Neural cell (in vitro differentiated cells): ENCODE results near the gene SEC63. TPM values are rescaled to one million over a fixed set of nuclear protein-coding genes. Genes with fewer than 3 reads are reported as not detected.

ENCODE experiments used
- H2AFZ ChIP-seq: fragments of 200-600, 300-800 bp; sonication (generic), shearing (Covaris generic); 2 replicates; pipeline ENCODE4 v1.6.0; 2014; ENCODE audit warnings: low read depth, mild to moderate bottlenecking, antibody characterized with exemption, low read length, moderate library complexity
- H3F3A ChIP-seq: fragments of 200-600 bp; shearing (Covaris generic); 2 replicates; pipeline ENCODE4 v1.6.1; 2016; ENCODE audit warnings: mild to moderate bottlenecking, moderate library complexity, mixed read lengths, antibody characterized with exemption, low read length; ENCODE audit not compliant: insufficient read depth, poor library complexity, severe bottlenecking
- H3K27ac ChIP-seq: fragments of 200-600, 300-800 bp; sonication (generic), shearing (Covaris generic); 2 replicates; pipeline ENCODE4 v1.5.1; 2014; ENCODE audit warnings: mild to moderate bottlenecking, low read length, moderate library complexity
- H3K27me3 ChIP-seq: fragments of 300-800, 200-600 bp; sonication (generic), shearing (Covaris generic); 2 replicates; pipeline ENCODE4 v1.6.0; 2014; ENCODE audit warnings: mild to moderate bottlenecking, low read depth, low read length, moderate library complexity; ENCODE audit not compliant: insufficient read depth
- H3K36me3 ChIP-seq: fragments of 300-800, 200-600 bp; sonication (generic), shearing (Covaris generic); 2 replicates; pipeline ENCODE4 v1.5.1; 2014; ENCODE audit warnings: mild to moderate bottlenecking, antibody characterized with exemption, low read length, moderate library complexity; ENCODE audit not compliant: insufficient read depth
- H3K4me2 ChIP-seq: fragments of 300-800, 200-600 bp; sonication (generic), shearing (Covaris generic); 2 replicates; pipeline ENCODE4 v1.6.0; 2014; ENCODE audit warnings: mild to moderate bottlenecking, low read length
- H3K4me3 ChIP-seq: fragments of 300-800, 200-600 bp; sonication (generic), shearing (Covaris generic); 2 replicates; pipeline ENCODE4 v1.5.1; 2014; ENCODE audit warnings: mild to moderate bottlenecking, low read length, moderate library complexity
- H3K79me2 ChIP-seq: fragments of 200-600 bp; shearing (Covaris generic); replicated peaks from 2 replicates; pipeline ENCODE4 v1.6.0; 2014; ENCODE audit warnings: mild to moderate bottlenecking, low read length, moderate library complexity; ENCODE audit not compliant: insufficient read depth
- H3K9ac ChIP-seq: fragments of 300-800, 200-600 bp; sonication (generic), shearing (Covaris generic); 2 replicates; pipeline ENCODE4 v1.6.1; 2016; ENCODE audit warnings: mild to moderate bottlenecking, low read length, mixed read lengths
- H3K9me2 ChIP-seq: fragments of 200-600 bp; shearing (Covaris generic); 2 replicates; pipeline ENCODE4 v1.6.1; 2016; ENCODE audit warnings: mild to moderate bottlenecking, low read length, mixed read lengths; ENCODE audit not compliant: insufficient read depth
- H3K9me3 ChIP-seq: fragments of 200-600, 300-800 bp; sonication (generic), shearing (Covaris generic); 2 replicates; pipeline ENCODE4 v1.6.1; 2016; ENCODE audit warnings: mild to moderate bottlenecking, mixed run types, low read length, moderate library complexity, mixed read lengths
- H4K20me1 ChIP-seq: fragments of 200-600 bp; shearing (Covaris generic); 2 replicates; pipeline ENCODE4 v1.6.1; 2016; ENCODE audit warnings: mild to moderate bottlenecking, mixed run types; ENCODE audit not compliant: insufficient read depth
- CTCF ChIP-seq: fragments of 450-650 bp; IDR thresholded peaks from 2 replicates; pipeline ENCODE4 v1.5.1; 2014; ENCODE audit warnings: antibody characterized with exemption, mild to moderate bottlenecking, moderate library complexity; ENCODE audit not compliant: poor library complexity, severe bottlenecking
- EP300 ChIP-seq: fragments of 450-650 bp; conservative IDR thresholded peaks from 2 replicates; pipeline ENCODE4 v1.6.1; 2014; ENCODE audit warnings: antibody characterized with exemption, mild to moderate bottlenecking, moderate library complexity; ENCODE audit not compliant: poor library complexity, severe bottlenecking
- EZH2 ChIP-seq: fragments of 200-600, 300-800 bp; shearing (Covaris generic), sonication (generic); IDR thresholded peaks from 2 replicates; pipeline ENCODE4 v1.6.1; 2014; ENCODE audit warnings: antibody characterized with exemption, low read length, borderline replicate concordance, mild to moderate bottlenecking; ENCODE audit not compliant: insufficient read depth, poor library complexity, severe bottlenecking
- MXI1 ChIP-seq: fragments of 450-650 bp; conservative IDR thresholded peaks from 2 replicates; pipeline ENCODE4 v1.6.1; 2014; ENCODE audit warnings: antibody characterized with exemption, mild to moderate bottlenecking; ENCODE audit not compliant: poor library complexity, severe bottlenecking
- POLR2AphosphoS5 ChIP-seq: IDR thresholded peaks from 2 replicates; pipeline ENCODE4 v1.6.1; 2012
- RAD21 ChIP-seq: fragments of 450-650 bp; conservative IDR thresholded peaks from 2 replicates; pipeline ENCODE4 v1.6.1; 2014; ENCODE audit warnings: antibody characterized with exemption, mild to moderate bottlenecking, moderate library complexity
- REST ChIP-seq: IDR thresholded peaks from 2 replicates; pipeline ENCODE4 v1.6.1; 2012; ENCODE audit warnings: borderline replicate concordance
- SMC3 ChIP-seq: fragments of 450-650 bp; conservative IDR thresholded peaks from 2 replicates; pipeline ENCODE4 v1.6.1; 2014; ENCODE audit warnings: antibody characterized with exemption, mild to moderate bottlenecking, moderate library complexity; ENCODE audit not compliant: poor library complexity
- TAF1 ChIP-seq: IDR thresholded peaks from 2 replicates; pipeline ENCODE4 v1.6.1; 2012; ENCODE audit warnings: low read depth
- polyA plus RNA-seq: library from polyadenylated mRNA; depleted of rRNA; stranded (reverse); fragments of >200 nt; gene quantifications from 2 replicates; pipeline ENCODE4 v1.2.3, GENCODE V29; 2014

The SEC63 gene
- polyA plus RNA-seq, 1 donor from 2014 or later, result 34.8 TPM

- no peaks in the 10 kb centered on the region for H3F3A ChIP-seq
- TF ChIP-seq EZH2 (no peak), MXI1 (no peak), POLR2AphosphoS5 (no peak), EP300 (no peak), CTCF (no peak), TAF1 (no peak), REST (no peak), SMC3 (no peak), RAD21 (no peak)
- no peak overlapping the region for H3K4me3 ChIP-seq
- no peaks in the 10 kb centered on the region for H3K9me3 ChIP-seq
- H3K79me2 ChIP-seq, result no peaks in the 10 kb centered on the region
- H3K4me2 ChIP-seq, result no peak overlapping the region
- H3K36me3 ChIP-seq, result peaks cover 9% of the 10 kb centered on the region
- no peak overlapping the region for H3K27ac ChIP-seq
- H4K20me1 ChIP-seq, result no peaks in the 10 kb centered on the region
- no peak overlapping the region for H3K9ac ChIP-seq
- H3K9me2 ChIP-seq, result no peaks in the 10 kb centered on the region
- H2AFZ ChIP-seq, result no peak overlapping the region
- no peaks in the 10 kb centered on the region for H3K27me3 ChIP-seq
Observed at GRCh38 chr6:107871016-107871415, 87.0 kb downstream of the SEC63 start.

- Histone ChIP-seq H3K9ac (no peak overlapping the region), H4K20me1 (no peaks in the 10 kb centered on the region), H3K4me3 (no peak overlapping the region), H3K27ac (no peak overlapping the region), H3K9me3 (no peaks in the 10 kb centered on the region), H3K4me2 (no peak overlapping the region), H3K79me2 (no peaks in the 10 kb centered on the region), H3K36me3 (peaks cover 7% of the 10 kb centered on the region), H3F3A (no peaks in the 10 kb centered on the region), H3K27me3 (no peaks in the 10 kb centered on the region), H2AFZ (no peak overlapping the region), H3K9me2 (no peaks in the 10 kb centered on the region)
- TF ChIP-seq EZH2 (no peak), MXI1 (no peak), CTCF (no peak), RAD21 (no peak), SMC3 (no peak), EP300 (no peak), POLR2AphosphoS5 (no peak), REST (no peak), TAF1 (no peak)
Observed at GRCh38 chr6:107870381-107870780, 87.6 kb downstream of the SEC63 start.
